ENCODE data around the gene BRF1.
A peak's percentile ranks its signal among the peaks of the same experiment; 100 is the strongest.
"Not testable (repeated sequence)": the region's sequence is repeated elsewhere in the genome, so short reads cannot be mapped to it uniquely, and the experiment has no call there.

BRF1 gene

DNA sequence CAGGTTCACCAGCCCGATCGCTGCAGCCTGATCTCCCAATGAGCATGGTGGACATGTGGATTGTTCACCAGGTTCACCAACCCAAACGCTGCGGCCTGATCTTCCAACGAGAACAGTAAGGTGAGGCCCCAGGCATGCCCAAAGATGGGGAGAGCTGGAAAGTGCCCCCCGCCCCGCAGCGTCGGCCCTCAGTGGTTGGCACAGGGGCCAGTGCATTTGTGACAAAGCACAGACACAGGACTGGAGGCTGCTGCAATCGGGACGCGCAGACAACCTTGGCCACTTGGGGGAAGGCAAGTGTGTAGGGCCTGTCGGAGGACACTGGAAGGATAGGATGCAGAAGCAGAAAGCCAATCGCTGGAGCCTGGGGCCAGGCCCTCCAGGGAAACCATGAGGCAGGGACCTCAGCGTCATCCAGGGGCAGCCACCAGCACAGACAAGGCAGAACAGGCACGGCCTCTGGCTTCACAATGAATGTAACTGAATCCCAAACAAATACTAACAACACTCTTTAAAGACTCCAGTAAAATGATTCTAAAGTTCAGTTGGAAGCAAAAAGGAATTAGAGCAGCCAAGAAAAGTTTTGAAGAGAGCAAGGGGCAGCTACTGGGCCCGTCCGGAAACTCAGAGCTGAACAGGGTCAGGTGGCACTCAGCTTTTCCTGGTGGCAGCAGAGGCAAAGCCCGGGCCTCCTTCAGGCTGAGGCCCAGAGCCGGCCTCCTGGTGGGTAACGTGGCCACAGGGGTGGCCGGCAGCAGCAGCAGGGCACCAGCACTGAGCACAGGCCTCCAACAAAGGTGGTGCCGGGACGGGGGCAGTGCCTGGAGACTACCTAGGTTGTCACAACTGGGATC is 13.3 kb downstream of the BRF1 start:
- no peak for DNase-seq

DNA sequence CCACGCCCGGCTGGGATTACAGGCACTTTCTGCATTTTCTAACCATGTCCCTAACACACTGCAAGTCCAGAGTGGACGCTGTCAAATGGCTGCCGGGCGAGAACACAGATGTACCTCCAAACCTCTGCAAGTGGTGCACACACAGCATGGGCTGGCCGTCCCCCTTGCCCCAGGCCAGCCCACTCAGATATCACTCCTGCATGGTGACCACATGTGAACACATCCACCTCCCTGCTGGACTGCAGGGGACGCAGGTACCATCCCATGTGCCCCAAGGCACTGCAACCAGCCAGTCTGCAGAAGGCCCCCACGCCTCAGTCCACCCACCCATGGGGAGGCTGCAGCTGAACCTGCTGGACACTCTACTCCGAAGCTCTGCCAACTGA is 14.0 kb downstream of the BRF1 start:
- DNase-seq: no peak

DNA sequence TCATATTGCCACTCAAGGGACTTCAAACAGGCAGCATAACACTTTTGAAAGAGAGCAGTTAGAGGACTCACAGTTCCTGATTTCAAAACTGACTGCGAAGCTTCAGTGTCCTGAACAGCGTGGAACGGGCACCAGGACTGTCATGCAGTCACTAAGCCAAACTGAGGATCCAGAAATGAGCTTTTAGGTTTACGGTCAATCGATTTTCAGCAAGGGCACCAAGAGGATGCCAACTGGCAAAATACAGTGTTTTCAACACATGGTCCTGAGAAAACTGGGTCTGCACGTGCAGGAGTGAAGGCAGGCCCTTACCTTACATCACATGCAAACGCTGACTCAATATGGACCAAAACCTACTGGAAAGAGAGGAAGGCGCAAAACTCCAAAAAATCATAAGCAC is 15.6 kb downstream of the BRF1 start:
- DNase-seq: no peak

DNA sequence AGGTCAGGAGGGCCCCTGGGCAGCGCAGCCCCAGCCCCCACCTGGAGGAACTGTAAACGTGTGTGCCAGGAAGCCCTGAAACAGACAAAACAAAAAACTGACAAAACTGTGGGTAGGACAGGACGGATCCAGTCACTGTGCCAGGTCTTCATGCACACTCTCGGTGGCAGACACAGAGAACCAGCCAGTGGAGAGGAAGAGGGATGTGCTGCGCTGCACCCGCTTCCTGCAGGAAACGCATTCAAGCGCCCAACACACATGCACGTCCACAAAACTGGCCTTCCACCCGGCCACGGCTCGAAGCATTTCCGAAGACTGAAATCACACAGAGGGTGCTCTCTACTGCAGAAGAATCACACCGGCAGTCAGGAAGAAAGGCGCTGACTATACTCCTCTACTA is 16.9 kb downstream of the BRF1 start:
- no peak for DNase-seq

DNA sequence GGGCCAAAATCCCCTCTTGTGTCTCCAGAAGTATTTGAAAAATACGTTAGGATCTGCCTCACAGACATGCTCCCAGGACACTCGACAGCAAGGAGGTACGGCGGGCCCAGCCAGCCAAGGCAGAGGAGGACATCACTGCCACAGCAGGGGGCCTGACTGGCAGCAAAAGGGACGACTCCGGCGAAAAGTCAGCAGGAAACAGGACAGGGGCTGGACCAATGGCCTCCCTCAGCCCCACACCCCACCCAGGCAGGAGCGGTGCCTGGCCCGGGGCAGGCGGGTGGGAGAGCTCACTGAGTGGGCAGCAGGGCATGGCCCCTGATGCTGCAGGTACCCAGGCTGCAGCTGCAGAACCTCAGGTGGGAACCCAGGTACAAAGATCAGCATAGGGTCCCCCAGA is 17.8 kb downstream of the BRF1 start:
- DNase-seq: no peak

DNA sequence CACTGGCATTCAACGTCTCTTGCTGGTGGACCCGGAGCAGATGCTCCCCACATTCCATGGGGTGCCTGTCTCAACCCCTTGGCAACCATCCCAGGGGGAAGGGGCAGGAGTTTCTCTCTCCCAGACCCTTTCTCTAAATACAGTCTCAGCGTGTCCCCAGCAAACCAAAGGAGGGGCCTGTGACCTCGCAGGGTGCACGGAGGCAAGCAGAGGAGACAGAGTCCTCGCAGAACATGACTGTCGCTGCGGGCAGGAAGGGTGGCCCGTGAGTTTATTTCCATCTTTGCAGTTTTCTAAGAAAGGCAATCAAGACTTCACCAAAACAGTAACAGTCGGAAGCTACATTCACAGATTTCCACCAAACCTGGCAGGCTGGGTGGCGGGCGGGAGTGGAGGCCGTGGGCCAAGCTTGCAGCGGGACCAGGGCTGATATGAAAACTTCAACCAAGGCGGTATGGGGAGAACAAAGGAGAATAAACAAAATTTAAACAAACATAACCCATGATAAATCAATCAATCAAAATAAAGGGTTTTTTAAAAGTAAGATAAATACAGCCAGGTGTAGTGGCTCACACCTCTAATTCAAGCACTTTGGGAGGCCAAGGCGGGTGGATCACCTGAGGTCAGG is 18.6 kb downstream of the BRF1 start:
- DNase-seq: no peak

DNA sequence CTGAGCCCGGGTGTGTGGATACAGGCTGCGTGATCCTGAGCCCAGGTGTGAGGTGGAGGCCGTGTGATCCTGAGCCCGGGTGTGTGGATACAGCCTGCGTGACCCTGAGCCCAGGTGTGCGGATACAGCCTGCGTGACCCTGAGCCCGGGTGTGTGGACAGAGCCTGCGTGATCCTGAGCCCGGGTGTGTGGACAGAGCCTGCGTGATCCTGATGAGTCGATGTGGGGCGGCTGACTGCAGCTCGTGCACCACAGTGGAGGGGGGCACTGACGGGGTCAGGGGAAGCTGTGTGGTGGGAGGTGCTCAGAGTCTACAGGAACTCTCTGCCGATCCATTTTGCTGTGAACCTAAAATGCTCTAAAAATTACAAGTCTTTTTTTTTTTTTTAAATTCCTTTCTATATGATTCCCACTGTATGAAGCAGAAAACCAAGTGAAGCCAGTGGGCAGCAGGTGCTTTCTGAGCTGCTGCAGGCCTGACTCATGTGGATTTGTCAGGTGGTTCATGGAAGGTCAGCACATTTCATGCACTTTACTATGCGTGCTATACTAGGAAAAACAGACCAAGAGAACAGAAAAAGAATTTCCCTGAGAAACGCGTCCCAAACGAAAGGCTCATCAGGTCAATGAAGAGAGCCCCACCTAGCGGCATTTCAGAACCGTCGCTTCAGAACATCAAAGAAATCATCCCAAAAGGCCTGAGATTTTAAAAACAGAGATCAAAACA is 19.3 kb downstream of the BRF1 start:
- DNase-seq: peak; percentile 36

DNA sequence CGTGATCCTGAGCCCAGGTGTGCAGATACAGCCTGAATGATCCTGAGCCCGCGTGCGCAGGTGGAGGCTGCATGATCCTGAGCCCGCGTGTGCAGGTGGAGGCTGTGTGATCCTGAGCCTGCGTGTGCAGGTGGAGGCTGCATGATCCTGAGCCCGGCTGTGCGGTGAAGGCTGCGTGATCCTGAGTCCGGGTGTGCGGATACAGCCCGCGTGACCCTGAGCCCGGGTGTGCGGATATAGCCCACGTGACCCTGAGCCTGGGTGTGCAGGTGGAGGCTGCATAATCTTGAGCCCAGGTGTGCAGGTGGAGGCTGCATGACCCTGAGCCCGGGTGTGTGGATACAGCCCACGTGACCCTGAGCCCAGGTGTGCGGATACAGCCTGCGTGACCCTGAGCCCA is 20.3 kb downstream of the BRF1 start:
- no peak for DNase-seq

DNA sequence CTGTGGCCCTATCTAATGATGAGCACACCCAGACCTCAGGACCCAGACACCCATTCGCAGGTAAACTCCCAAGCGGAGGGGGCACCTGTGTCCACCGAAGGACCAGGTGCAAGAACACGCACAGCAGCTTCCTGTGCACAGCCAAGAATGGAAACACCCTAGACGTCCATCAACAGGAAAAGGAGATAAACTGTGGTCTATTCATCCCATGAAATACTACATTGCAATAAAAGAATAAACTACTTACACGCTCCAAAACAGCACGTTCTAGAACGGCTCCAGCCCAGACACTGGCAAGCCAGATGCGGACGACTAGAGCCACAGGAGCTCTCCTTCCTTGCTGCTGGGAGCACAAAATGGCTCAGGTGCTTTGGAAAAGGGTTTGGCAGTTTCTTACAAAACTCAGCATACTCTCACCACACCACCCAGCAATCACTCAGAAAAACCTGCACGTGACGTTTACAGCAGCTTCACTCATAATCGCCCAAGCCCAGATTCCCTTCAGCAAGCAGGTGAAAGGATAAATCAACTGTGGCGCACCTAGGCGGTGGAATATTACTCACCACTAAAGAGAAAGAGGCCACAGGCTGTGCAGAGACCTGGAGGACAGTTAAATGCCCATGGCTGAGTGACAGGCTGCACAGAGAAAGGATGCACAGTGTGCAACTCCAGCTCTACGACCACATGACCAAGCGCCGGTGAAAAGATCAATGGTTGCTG is 21.0 kb downstream of the BRF1 start:
- no peak for DNase-seq

DNA sequence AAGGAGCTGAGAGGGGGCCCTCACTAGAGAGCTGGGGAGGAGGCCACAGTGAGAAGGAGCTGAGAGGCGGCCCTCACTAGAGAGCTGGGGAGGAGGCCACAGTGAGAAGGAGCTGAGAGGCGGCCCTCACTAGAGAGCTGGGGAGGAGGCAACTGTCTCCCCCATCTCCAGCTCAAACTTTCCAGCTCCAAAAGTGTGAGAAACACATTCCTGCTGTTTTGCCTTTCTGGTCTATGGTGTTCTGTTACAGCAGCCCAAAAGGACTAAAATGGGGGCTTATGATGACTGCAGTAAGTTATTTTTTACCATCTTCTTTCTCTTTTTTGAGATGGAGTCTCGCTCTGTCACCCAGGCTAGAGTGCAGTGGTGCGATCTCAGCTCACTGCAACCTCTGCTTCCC is 23.4 kb downstream of the BRF1 start:
- not testable (repeated sequence) for DNase-seq

DNA sequence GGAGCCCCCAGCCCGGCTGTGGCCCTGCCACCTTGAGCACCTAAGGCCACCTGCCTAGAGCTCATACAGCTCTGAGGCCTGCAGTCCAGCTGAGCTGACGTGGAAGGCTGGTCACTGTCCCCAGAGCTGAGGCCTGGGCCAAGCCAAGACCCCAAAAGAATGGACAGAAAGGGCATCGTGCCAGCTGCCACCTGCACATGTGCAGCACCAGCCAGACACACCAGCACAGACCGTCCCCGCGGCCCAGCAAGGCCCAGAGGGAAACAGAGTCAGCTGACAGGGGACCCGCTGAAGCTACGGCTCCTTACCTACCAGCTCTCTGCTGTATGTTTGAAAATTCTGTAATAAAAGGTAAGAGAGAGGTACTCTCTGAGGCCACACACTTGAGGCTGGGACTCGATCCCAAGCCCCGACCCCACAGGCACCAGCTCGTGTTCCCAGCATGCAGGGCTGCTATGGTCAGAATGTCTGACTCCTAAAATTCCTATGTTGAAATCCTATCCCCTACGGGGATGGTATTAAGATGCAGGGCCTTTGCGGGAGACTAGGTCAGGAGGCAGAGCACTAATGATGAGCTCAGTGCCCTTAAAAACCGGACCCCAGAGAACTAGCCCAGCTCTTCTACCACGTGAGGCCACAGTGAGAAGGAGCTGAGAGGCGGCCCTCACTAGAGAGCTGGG is 25.4 kb downstream of the BRF1 start:
- DNase-seq: no peak

DNA sequence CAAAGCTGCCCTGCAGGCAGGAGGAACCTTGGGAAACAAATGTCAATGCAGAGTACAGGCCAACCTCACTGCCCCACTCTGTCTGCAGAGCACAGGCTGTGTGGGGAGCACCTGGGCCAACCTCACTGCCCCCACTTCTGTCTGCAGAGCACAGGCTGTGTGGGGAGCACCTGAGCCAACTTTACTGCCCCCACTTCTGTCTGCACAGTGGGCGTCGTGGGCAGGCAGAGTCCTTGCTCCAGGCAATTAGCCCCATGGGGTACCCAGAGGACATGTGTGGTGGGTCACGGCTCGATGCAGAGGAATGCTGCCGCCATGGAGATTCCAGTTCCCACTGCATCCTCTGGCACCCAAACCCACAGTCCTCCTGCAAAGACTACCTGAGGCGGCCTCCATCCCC is 26.2 kb downstream of the BRF1 start:
- DNase-seq: no peak

DNA sequence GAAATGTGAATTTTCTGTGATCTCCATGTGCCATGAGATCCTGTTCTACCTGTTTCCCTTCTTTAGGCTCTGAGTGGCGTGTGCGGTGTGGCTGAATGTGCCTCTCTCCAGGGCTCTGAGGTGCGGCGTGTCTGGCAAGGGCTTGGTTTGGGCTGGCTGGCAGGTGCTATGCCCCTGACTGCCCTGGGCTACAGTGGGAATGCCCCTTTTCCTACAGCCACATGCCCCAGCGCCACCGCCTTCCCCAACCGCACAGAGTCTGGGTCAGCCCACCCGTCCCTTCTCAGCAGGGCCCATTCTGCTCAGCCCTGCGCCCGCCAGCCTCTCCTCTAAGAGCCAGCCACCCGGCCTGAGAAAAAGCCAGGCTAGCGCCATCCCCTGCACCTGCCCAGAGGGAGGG is 27.7 kb downstream of the BRF1 start:
- no peak for DNase-seq

DNA sequence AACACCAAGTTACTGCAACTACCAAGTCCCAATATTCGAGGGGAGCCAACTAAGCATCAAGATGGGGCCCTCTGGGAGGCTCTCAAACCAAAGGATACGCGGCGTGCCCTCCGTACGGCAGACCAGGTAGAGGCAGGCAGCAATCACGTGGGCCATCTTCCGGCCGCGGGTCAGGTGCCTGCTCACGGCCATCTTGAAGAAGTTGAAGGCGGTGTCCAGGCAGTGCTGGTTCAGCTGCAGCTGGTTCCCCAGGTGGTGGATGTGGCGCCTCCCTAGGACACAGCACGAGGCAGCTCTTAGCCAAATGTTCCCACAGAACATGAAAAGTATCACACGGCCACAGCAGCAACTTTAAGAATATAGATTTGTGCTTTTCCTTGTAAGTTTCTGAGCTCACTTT is 28.2 kb downstream of the BRF1 start:
- no peak for DNase-seq

DNA sequence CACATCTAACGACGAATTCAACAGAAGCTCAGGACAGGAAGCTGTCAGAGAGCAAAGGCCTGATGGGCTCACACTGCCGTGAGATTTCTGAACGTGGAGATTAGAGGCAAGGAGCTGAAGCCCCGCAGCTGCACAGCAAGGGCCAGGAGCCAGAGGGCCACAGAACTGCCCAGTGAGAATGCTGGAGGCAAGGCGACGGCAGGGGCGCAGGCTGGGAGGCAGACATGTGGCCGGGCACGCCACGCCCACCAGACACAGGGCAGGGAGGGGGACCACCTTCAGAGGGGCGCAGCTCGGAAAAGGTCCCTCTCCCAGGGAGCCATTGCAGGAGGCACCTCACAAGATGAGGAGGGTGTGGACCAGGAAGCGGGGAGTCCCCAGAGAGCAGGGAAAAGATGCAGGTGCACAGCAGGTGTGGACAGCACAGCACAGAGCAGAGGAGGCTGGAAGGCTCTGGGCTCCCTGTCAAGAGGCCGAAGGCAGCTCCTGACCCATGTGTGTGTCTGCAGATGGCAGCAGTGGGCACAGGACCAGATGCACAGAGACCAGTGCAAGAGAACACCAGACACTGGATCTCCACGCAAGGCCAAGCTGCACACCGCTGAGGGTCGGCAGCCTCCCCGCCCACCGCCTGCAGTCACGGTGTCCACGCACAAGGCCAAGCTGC is 29.4 kb downstream of the BRF1 start:
- no peak for DNase-seq

DNA sequence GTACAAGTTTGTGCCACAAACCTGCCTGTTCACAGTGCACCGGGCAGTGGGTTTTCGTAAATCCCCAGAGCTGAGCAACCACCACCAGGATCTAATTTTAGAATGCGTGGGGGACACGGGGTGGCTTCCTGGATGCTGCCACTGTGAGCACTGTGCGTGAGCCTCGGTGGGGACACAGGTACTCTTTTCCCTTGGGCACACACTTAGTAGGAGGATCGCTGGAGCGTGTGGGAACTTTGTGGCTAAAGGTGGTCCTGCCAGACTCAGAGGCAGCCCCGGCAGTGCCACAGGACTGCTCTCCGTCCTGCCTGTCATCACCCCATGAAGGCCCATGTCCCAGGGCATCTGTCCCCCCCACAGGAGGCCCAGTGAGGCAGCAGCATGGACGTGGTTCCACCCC is 31.4 kb downstream of the BRF1 start:
- DNase-seq: no peak

DNA sequence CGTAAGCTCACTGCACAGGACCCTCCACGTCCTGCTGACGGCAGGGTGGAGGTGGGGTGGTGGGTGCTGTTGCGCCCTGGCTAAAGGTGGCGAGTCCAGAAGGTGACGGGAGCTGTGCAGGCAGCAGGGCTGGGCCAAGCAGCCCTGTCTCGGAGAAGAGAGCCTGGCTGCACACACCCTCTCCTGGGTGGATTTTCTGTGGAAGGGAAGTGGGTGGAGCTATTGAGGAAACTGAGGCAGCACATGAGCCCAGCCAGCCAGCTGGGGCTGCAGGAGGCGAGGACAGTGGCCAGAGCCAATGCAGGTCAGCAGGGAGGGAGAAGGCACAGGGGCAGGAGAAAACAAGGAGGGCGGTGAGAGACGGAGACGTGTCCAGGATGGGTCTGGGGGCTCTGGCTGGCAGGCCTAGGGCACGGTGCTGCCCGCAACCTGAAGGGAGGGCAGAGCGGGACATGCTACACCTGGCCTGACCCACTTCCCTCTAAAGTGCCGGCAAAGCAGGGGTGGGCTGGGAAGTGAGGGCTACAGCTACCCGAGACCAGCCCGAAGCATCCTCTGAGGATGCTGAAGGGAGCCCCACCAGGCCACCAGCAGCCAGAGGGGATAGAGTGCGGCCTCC is 32.0 kb downstream of the BRF1 start:
- DNase-seq: no peak

DNA sequence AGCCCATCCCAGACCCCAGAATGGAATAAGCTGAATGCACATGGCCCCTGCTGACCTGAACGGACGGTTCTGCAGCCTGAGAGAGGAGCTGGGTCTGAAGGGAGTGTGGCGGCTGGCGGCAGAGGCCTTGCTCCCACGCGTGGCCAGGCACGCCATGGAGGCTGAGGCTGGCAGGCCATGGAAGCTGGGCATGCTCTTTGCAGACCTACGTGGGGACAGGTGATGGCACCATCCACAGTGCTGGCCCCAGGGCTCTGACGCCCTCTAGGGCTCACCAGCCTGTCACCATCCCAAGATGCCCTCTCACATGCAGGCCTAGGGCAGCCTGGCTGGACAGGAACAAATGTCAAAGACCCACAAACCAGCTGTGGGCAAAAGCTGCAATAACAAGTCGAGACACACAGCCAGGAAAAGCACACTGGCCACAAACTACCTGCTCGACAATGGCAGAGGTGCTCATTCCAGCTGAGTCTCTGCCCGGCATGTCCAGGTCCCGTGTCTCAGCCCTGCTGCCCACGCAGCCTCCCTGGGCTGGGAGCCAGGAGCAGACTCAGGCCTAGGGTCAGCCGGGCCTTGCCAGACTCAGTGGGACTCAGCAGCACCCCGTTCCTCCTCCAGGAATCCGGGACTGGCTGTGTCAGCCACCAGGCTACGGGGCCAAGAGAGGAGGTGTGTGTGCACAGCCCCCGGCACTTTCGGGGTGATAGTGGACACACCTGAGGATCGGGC is 32.8 kb downstream of the BRF1 start:
- no peak for DNase-seq

DNA sequence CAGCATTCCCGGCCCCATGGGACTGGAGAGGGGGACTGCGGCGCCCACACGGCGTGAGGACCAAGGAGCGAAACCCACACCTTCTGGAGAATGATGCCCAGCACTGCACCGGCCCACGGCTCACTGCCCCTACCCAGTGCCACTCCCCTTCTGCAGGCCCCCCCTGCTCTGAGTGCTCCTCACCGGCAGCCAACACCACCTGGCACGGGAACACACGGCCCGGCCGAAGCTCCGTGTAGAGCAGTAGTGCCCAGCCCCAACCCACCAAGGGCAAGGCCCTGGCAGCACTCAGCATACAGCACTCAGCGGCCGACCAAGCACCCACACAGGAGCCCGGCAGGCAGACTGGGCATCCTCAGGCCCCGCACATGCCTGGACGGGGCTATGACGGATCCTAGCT is 39.0 kb downstream of the BRF1 start:
- no peak for DNase-seq

DNA sequence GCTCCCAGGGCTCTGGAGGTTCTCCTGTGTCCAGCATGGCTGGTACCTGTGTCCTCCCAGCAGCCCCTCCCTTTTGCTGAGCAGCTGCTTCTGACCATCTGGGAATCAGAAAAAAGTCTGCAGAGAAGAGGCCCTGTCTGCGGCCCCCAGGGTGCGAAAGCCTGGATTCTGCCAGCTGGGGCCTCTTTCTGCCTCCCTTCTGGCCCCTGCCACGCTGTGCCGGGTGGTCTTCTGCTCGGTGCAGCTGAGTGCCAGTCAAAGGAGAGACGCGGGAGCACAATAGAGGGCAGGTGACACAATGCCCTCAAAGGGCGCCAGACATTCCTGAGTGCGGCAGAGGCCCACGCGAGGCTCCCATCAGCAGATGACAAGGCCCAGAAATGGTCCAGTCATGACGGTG is 39.8 kb downstream of the BRF1 start:
- DNase-seq: no peak

DNA sequence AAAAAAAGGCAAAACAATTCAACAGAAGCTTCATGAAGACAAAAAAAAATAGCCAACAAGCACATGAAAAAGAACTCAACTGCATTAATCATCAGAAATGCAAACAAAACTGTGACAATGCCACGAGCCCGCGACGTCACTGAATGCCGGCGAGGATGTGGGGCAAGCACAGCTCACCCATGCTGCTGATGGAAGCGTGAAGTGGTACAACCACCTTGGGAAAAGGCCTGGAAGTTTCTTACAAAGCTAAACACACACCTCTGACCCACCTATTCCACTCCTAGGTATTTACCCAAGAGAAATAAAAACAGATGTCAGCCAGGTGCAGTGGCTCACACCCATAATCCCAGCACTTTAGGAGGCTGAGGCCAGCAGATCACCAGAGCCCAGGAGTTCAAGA is 42.0 kb downstream of the BRF1 start:
- no peak for DNase-seq
